Measurements from ENCODE around the gene FREM2.

Gene FREM2

GRCh38 chr13:38908574-38908973, 221.7 kb downstream of the FREM2 start:
- DNase-seq = no peak

- DNase-seq = no peak
Measured at GRCh38 chr13:38914070-38914469, 227.2 kb downstream of the FREM2 start.

GRCh38 chr13:38921081-38921480, 234.2 kb downstream of the FREM2 start:
- DNase-seq = no peak

- no peak for DNase-seq
Measured at GRCh38 chr13:38922170-38922569, 235.3 kb downstream of the FREM2 start.

- DNase-seq = no peak
Measured at GRCh38 chr13:38933786-38934185, 246.9 kb downstream of the FREM2 start.

Data from activated gamma-delta T cell (primary cell).